Measurements from ENCODE around the gene MYO16.

The MYO16 gene

GRCh38 chr13:108667205-108667604, 37.8 kb downstream of the MYO16 start:
- no peak for DNase-seq

GRCh38 chr13:108669381-108669780, 40.0 kb downstream of the MYO16 start:
- DNase-seq, result no peak

- DNase-seq, result no peak
Observed at GRCh38 chr13:108674346-108674745, 44.9 kb downstream of the MYO16 start.

GRCh38 chr13:108674771-108675170, 45.4 kb downstream of the MYO16 start:
- no peak for DNase-seq

- no peak for DNase-seq
Observed at GRCh38 chr13:108676620-108677019, 47.2 kb downstream of the MYO16 start.

GRCh38 chr13:108677806-108678205, 48.4 kb downstream of the MYO16 start:
- no peak for DNase-seq

GRCh38 chr13:108680011-108680410, 50.6 kb downstream of the MYO16 start:
- DNase-seq, result no peak

GRCh38 chr13:108681986-108682575, 52.7 kb downstream of the MYO16 start:
- no peak for DNase-seq

GRCh38 chr13:108682714-108683113, 53.3 kb downstream of the MYO16 start:
- DNase-seq, result no peak

- no peak for DNase-seq
Observed at GRCh38 chr13:108686027-108686426, 56.6 kb downstream of the MYO16 start.

GRCh38 chr13:108690726-108691125, 61.3 kb downstream of the MYO16 start:
- DNase-seq, result no peak

- DNase-seq, result no peak
Observed at GRCh38 chr13:108700422-108701170, 71.2 kb downstream of the MYO16 start.

GRCh38 chr13:108702171-108702570, 72.8 kb downstream of the MYO16 start:
- DNase-seq, result no peak

- no peak for DNase-seq
Observed at GRCh38 chr13:108705031-108705430, 75.6 kb downstream of the MYO16 start.

GRCh38 chr13:108707584-108707983, 78.2 kb downstream of the MYO16 start:
- no peak for DNase-seq

GRCh38 chr13:108708921-108709320, 79.5 kb downstream of the MYO16 start:
- DNase-seq, result no peak

- no peak for DNase-seq
Observed at GRCh38 chr13:108711386-108711785, 82.0 kb downstream of the MYO16 start.

- no peak for DNase-seq
Observed at GRCh38 chr13:108725471-108725870, 96.1 kb downstream of the MYO16 start.

GRCh38 chr13:108728370-108728769, 99.0 kb downstream of the MYO16 start:
- DNase-seq, result no peak

GRCh38 chr13:108733022-108733560, 103.7 kb downstream of the MYO16 start:
- DNase-seq, result no peak

GRCh38 chr13:108734676-108735075, 105.3 kb downstream of the MYO16 start:
- DNase-seq, result no peak

- no peak for DNase-seq
Observed at GRCh38 chr13:108741930-108742329, 112.5 kb downstream of the MYO16 start.

- DNase-seq, result no peak
Observed at GRCh38 chr13:108742701-108743451, 113.5 kb downstream of the MYO16 start.

- DNase-seq, result no peak
Observed at GRCh38 chr13:108743522-108743921, 114.1 kb downstream of the MYO16 start.
